GM21526 (cell line): Measurements from ENCODE around the gene PHOSPHO1.

Experiments
- ATAC-seq: cut with Tn5 transposase; IDR thresholded peaks from one replicate; pipeline ENCODE4 v1.9.1; 2021; ENCODE audit warnings: moderate library complexity; ENCODE audit not compliant: unreplicated experiment, low FRiP score

PHOSPHO1 gene

DNA sequence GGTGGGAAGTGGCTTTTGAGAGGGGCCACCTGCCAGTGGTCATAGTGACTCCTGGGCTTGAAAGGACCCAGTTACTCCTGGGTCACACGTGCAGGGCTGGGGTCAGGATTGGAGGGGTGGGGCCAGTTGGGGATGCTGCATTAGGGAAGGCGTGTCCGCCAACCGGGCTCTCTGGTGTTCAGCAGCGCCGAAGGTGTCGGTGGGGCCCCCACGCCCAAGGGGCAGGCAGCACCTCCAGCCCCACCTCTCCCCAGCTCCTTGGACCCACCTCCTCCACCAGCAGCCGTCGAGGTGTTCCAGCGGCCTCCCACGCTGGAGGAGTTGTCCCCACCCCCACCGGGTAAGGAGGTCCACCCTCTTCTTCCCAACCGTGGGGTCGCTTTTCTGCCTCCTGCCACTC, 10.6 kb downstream of the PHOSPHO1 start:
- no peak for ATAC-seq

GRCh38 chr17:49218941-49219913, 11.4 kb downstream of the PHOSPHO1 start:
- ATAC-seq: no peak

GRCh38 chr17:49217651-49218413, 12.8 kb downstream of the PHOSPHO1 start:
- no peak for ATAC-seq

GRCh38 chr17:49216953-49217650, 13.5 kb downstream of the PHOSPHO1 start:
- ATAC-seq: no peak

DNA sequence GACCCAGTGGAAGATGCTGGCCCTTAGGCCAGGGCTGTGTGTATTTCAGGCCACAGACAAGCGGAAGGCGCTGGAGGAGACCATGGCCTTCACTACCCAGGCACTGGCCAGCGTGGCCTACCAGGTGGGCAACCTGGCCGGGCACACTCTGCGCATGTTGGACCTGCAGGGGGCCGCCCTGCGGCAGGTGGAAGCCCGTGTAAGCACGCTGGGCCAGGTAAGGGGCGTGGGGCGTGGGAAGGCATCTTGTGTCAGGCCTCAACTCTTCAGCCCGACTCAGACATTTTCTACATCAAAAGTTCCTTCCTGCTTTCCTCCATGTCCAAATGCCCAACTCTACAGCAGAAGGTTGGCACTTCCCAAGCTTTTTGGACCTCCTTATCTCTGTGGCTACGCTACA, 14.1 kb downstream of the PHOSPHO1 start:
- ATAC-seq: no peak

- ATAC-seq: no peak
Measured at GRCh38 chr17:49214676-49215360, 15.8 kb downstream of the PHOSPHO1 start.

DNA sequence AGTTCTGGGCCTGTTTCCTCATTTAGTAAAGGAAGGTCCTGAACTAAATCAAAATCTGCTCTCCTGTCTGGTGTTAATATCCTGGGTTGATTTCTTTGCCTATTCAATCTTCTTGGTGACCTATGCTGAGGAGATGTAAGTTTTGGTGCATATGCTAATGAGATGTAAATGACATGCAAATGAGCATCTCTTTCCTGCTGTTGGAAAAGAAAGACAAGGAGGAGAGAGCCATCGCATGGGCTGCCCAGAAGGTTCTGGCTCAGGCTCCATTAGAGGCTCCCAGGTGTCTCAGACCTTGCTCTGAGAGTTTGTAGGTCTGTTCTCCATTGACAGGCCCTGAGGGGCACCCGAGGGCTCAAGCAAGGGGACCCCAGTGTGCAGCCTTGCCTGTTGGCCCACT, 16.7 kb downstream of the PHOSPHO1 start:
- ATAC-seq: no peak

DNA sequence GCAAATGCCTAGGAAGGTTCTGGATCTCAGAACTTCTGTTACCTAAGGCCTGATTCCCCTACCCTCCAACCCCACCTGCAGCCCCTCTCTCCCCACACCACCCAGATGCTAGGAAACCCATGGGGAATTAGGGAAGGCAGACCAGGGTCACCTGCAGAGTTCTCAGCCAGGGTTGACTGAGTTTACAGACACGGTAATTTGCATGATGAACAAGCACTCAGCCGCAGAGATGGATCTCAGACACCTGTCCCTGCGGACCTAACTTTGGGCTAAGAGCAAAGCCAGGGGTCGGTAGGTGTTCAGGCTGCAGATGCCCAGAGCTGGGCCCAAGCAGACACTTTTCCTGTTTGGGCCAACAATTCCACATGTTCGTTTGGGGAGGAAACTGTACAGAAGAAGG, 17.2 kb downstream of the PHOSPHO1 start:
- peak; percentile 34 for ATAC-seq

DNA sequence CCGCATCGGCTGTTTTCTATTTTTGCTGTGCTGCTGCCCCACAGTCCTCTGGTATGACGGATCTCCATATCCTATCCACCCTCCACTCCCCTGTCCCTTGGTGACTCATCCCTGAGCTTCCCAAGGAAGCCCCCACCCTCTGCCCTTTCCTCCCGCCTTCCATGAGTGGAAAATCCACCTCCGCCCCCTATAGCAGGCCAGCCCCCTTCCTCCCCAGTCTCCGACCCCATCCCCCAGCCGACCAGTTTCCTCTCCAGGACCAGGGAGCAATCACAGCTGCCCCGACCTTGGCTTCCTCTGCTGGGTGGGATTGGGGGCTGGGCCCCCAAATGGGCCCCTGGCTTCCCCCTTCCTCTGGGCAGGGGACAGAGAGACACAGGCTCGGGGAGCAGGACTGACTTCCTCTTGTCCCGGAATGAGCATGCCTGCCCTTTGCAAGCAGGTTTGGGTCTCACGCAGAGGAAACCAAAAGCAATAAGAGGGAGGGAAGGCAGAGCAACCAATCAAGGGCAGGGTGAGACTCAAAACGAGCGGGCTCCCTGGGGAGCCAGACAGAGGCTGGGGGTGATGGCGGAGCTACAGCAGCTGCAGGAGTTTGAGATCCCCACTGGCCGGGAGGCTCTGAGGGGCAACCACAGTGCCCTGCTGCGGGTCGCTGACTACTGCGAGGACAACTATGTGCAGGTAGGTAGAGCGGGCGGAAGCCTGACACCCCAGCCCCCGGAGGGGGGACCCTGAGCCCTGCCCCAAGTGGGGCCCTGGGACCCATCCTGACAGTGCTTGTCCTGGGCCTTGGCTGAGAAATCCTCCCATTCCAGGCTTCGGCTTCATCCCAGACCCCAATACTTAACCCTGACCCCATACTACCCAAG, 20.2 kb downstream of the PHOSPHO1 start, which contains the start of the genes ABI3 and GNGT2:
ABI3 (plus strand) TSS at position 550 of the 872 bp plus-strand sequence; CDS start at position 568, 18 bp downstream.
GNGT2 (minus strand) TSS at position 417 of the 872 bp plus-strand sequence. CDS start 3,152 bp downstream, outside the sequence.
- ATAC-seq: peak; percentile 52

DNA sequence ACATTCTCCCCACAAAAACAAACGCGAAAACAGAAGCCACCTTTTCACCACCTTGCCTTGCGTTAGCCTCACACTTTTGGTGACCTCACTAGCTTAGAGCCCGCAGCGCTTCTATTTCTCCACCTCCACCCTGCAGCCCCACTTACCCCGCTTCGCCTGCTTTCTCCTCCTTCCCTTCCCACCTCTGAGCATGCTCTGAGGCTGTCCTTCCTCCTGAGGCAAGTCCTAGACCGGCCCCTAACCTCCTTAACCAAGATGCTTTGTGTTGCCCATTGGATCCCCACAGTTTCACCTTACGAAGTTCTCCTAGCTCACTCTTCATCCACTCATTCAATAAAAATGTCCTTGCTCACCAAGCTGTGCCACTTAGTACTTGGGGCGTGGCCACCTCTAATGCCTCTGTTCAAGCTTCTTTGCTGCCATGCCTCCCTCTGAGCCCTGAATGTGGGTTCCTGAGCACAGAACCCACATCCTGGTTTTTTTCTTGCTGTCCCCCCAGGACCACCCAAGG, 21.5 kb downstream of the PHOSPHO1 start:
- ATAC-seq: no peak

GRCh38 chr17:49204516-49204915, 26.1 kb downstream of the PHOSPHO1 start:
- ATAC-seq: no peak

DNA sequence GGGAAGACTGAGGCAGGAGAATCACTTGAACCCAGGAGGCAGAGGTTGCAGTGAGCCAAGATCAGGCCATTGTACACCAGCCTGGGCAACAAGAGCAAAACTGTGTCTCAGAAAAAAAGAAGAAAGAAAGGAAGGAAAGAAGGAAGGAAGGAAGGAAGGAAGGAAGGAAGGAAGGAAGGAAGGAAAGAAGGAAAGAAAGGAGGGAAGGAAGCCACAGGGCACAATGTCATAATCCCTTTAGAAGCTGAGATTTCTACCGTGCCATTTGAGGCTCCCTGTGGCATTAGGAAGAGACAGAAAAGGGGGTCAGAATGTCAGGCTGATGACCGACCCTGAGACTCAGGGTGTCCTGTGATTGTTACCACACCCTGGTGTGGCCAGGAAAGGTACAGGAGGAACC, 26.8 kb downstream of the PHOSPHO1 start:
- ATAC-seq: no peak

DNA sequence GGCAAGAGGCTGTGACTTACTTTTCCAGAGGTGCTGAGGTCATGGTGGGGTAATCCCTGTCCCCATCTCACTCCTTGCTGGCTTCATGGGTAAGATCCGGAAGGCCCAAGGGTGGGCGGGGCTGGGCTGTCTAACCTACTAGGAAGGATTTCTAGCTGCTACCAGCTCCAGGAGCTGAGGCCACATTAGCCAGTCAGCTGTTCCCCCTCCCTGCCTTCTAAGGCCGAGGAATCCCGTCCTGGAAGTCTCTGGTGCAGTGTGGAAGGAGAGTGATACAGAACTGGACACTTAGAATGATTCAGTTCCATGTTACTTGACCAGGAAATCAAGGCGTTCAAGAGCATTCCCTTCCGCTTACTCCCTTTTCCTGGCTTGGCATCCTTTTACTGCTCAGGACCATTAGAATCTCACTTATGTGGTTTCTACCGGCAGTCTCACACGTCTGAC, 29.1 kb downstream of the PHOSPHO1 start:
- no peak for ATAC-seq

DNA sequence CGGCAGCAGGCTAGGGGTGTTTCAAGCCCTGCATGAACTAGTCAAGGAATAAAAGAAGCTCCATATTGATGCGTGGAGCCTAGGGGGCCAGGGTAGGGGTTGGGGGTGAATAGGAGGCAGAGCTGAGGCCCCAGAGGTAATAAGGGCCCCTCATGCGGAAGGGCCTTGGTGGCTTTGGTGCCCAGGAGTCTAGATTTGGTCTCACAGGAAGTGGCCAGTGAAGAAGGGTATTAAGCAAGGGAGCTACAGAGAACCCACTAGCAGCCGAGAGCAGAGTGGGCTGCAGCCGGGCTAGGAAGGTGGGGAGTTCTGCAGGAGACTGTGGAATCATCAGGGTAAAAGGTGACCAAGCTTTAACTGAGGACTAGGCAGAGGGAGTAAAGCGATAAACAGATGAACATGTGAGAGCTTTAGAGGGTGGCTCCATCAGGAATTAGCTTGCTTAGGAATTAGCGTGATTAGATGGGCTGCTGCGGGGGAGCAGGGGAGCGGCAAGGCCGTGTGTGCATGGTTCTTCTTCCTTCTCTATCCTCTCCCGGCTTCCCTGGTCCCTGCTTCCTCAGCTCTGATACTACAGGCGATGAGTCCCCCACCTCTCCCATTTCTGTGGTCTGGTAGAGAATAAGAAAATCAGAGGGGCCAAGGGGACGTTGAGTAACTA, 30.0 kb downstream of the PHOSPHO1 start:
- ATAC-seq: no peak

DNA sequence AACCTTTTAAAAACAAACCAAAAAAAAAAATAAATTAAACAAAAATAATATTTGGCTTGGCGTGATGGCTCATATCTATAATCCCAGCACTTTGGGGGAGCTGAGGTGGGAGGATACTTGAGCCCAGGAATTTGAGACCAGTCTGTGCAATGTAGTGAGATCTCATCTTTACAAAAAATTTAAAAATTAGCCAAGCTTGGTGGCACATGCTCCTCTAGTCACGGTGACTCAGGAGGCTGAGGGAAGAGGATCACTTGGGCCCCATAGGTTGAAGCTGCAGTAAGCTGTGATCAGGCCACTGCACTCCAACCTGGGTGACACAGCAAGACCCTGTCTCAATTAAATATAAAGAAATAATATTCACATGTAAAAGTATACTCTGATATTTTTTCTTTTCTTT, 32.4 kb downstream of the PHOSPHO1 start:
- ATAC-seq: no peak

DNA sequence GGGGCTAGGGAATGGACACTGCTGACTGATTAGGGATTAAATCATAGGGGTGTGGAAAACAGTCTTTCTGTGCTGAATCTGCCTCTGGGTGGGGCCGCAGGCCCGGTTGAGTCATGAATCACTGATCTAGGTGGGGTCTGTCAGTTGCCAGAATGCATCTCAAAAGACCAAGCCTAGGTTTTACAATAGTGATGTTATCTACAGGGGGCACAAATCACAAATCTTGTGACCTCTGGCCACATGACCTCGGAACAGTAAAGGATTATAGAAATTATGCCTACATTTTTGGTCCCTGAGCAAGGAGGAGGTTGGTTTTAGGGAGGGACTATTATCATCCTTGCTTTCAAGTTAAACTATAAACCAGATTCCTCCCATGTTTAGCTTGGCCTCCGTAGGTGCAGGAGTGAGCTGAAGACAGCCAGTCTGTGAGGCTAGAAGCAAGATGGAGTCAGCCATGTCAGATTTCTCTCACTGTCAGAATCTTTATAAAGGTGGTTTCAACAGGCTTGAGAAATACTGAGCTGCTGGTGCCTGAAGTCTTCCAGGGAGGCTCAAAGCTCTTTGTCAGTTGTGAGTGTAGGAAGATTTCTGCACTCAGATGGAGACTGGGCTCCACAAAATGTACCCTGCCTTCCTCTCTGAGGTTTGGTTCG, 33.1 kb downstream of the PHOSPHO1 start:
- no peak for ATAC-seq

- ATAC-seq: no peak
Measured at GRCh38 chr17:49196520-49196919, 34.1 kb downstream of the PHOSPHO1 start.

DNA sequence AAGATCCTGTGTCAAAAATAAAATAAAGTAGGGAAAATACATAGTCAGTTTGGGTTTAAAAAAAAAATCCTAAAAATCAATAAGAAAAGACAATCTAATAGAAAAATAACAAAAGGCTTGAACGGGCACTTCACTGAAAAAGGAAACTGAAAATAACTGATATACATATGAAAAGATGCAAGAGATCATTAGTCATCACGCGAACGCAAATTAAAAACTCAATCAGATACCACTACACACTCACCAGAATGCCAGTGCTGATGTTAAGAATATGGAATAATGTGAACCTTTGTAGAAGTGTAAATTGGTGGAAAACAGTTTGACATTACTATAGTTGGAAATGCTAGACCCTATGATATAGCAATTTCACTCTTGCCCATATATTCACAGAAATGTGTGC, 34.8 kb downstream of the PHOSPHO1 start:
- no peak for ATAC-seq
